Measurements from ENCODE around the gene CTNND2.

DNA sequence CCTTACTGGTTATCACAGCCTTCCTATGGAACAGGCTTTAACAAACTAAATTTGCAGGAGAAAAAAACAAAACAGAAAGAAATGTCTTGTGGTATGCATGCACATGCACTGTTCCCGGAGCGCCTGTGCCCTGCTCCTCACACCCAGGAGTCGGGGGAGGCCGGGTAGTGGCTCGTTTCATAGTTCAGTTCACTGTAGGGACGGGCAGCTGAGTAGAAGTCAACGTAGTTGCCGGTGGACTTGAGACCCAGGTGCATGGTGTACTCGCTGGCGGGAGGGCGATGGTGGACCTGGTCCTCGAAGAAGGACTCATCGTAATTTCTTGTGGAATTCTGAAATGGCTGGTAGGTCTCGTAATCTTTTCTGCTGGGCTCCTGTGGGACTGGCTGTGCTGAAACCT is 930.9 kb downstream of the CTNND2 start:
- TF ChIP-seq, protein P1, sequence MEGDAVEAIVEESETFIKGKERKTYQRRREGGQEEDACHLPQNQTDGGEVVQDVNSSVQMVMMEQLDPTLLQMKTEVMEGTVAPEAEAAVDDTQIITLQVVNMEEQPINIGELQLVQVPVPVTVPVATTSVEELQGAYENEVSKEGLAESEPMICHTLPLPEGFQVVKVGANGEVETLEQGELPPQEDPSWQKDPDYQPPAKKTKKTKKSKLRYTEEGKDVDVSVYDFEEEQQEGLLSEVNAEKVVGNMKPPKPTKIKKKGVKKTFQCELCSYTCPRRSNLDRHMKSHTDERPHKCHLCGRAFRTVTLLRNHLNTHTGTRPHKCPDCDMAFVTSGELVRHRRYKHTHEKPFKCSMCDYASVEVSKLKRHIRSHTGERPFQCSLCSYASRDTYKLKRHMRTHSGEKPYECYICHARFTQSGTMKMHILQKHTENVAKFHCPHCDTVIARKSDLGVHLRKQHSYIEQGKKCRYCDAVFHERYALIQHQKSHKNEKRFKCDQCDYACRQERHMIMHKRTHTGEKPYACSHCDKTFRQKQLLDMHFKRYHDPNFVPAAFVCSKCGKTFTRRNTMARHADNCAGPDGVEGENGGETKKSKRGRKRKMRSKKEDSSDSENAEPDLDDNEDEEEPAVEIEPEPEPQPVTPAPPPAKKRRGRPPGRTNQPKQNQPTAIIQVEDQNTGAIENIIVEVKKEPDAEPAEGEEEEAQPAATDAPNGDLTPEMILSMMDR (IDR thresholded peaks at IDR 0.05; ENCODE audit: low read depth, low read length, missing input control) = no peak
- TF ChIP-seq, protein P2, sequence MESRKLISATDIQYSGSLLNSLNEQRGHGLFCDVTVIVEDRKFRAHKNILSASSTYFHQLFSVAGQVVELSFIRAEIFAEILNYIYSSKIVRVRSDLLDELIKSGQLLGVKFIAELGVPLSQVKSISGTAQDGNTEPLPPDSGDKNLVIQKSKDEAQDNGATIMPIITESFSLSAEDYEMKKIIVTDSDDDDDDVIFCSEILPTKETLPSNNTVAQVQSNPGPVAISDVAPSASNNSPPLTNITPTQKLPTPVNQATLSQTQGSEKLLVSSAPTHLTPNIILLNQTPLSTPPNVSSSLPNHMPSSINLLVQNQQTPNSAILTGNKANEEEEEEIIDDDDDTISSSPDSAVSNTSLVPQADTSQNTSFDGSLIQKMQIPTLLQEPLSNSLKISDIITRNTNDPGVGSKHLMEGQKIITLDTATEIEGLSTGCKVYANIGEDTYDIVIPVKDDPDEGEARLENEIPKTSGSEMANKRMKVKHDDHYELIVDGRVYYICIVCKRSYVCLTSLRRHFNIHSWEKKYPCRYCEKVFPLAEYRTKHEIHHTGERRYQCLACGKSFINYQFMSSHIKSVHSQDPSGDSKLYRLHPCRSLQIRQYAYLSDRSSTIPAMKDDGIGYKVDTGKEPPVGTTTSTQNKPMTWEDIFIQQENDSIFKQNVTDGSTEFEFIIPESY (IDR thresholded peaks at IDR 0.05) = no peak
- no peak for TF ChIP-seq YY1 (IDR thresholded peaks at IDR 0.05)
- TF ChIP-seq, protein P3, sequence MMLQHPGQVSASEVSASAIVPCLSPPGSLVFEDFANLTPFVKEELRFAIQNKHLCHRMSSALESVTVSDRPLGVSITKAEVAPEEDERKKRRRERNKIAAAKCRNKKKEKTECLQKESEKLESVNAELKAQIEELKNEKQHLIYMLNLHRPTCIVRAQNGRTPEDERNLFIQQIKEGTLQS (IDR thresholded peaks at IDR 0.05) = no peak
- TF ChIP-seq, protein P4, sequence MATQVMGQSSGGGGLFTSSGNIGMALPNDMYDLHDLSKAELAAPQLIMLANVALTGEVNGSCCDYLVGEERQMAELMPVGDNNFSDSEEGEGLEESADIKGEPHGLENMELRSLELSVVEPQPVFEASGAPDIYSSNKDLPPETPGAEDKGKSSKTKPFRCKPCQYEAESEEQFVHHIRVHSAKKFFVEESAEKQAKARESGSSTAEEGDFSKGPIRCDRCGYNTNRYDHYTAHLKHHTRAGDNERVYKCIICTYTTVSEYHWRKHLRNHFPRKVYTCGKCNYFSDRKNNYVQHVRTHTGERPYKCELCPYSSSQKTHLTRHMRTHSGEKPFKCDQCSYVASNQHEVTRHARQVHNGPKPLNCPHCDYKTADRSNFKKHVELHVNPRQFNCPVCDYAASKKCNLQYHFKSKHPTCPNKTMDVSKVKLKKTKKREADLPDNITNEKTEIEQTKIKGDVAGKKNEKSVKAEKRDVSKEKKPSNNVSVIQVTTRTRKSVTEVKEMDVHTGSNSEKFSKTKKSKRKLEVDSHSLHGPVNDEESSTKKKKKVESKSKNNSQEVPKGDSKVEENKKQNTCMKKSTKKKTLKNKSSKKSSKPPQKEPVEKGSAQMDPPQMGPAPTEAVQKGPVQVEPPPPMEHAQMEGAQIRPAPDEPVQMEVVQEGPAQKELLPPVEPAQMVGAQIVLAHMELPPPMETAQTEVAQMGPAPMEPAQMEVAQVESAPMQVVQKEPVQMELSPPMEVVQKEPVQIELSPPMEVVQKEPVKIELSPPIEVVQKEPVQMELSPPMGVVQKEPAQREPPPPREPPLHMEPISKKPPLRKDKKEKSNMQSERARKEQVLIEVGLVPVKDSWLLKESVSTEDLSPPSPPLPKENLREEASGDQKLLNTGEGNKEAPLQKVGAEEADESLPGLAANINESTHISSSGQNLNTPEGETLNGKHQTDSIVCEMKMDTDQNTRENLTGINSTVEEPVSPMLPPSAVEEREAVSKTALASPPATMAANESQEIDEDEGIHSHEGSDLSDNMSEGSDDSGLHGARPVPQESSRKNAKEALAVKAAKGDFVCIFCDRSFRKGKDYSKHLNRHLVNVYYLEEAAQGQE (IDR thresholded peaks at IDR 0.05) = no peak
- TF ChIP-seq TAF1 (conservative IDR thresholded peaks at IDR 0.05) = no peak
- no peak for TF ChIP-seq RAD21 (IDR thresholded peaks at IDR 0.05)
- TF ChIP-seq, protein P5, sequence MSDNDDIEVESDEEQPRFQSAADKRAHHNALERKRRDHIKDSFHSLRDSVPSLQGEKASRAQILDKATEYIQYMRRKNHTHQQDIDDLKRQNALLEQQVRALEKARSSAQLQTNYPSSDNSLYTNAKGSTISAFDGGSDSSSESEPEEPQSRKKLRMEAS (IDR thresholded peaks at IDR 0.05) = no peak
- TF ChIP-seq SP1 (IDR thresholded peaks at IDR 0.05) = no peak
